BE2C (cell line): Measurements from ENCODE around the gene CCR7.

Experiments
- DNase-seq: peaks from one replicate; pipeline ENCODE4 v3.0.0-alpha.2; 2020
- H3K27me3 ChIP-seq: fragments of 250-450 bp; sonication (Bioruptor Pico); 2 replicates; pipeline ENCODE4 v1.5.1; 2020; ENCODE audit warnings: mild to moderate bottlenecking
- H3K36me3 ChIP-seq: fragments of 250-450 bp; sonication (Bioruptor Pico); 2 replicates; pipeline ENCODE4 v1.5.1; 2020; ENCODE audit warnings: mild to moderate bottlenecking
- H3K4me1 ChIP-seq: fragments of 250-450 bp; sonication (Bioruptor Pico); 2 replicates; pipeline ENCODE4 v1.5.1; 2020
- H3K4me3 ChIP-seq: 2 replicates; pipeline ENCODE4 v1.5.1; 2011; ENCODE audit warnings: low read depth, low read length
- H3K9me3 ChIP-seq: fragments of 250-450 bp; sonication (Bioruptor Pico); 2 replicates; pipeline ENCODE4 v1.5.1; 2020
- CTCF ChIP-seq: IDR thresholded peaks from 2 replicates; pipeline ENCODE4 v1.5.1; 2012; ENCODE audit warnings: mild to moderate bottlenecking, low read depth, low read length

CCR7 gene

GRCh38 chr17:40536295-40537171, 28.7 kb downstream of the CCR7 start:
- no peak for DNase-seq
- Histone ChIP-seq H3K27me3 (no peaks in the 10 kb centered on the region), H3K4me1 (no peaks in the 10 kb centered on the region), H3K9me3 (no peaks in the 10 kb centered on the region), H3K36me3 (no peaks in the 10 kb centered on the region), H3K4me3 (no peak overlapping the region)
- TF ChIP-seq CTCF: no peak

DNA sequence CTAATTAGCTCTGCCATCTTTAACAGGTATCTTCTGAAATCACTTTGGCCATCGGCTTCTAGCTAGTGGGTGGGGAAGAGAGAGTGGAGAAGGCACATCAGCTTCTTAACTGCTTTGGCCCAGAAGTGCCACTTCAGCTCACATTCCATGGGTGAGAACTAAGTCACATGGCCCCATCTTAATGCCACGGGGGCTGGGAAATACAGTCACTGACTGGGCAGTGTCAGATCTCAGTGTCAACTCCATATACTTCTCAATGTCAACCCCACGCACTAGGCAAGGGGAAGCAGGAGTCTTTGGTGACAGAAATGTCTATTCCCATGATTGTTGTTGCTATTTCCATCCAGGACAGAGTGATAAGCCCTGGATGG, 29.4 kb downstream of the CCR7 start:
- DNase-seq: no peak

DNA sequence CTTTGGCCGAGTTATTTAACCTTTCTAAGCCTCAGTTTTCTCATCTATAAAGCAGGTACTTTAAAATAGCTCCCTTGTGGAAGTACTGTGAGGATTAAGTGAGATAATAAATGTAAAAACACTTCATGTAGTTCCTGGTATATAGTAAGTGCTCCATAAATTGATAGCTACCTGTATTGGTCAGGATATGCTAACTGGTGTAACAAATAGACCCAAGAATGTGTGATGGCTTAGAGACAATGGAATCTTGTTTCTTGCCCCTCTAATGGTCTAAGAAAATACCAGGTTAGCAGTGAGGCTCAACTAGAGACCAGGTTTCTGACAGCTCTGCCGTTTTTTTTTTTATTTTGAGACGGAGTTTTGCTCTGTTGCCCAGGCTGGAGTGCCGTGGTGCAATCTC, 29.8 kb downstream of the CCR7 start:
- no peak overlapping the region for H3K4me3 ChIP-seq
- no peaks in the 10 kb centered on the region for H3K27me3 ChIP-seq
- no peak for DNase-seq
- no peaks in the 10 kb centered on the region for H3K36me3 ChIP-seq
- no peaks in the 10 kb centered on the region for H3K9me3 ChIP-seq
- H3K4me1 ChIP-seq: no peaks in the 10 kb centered on the region
- no peak for TF ChIP-seq CTCF

More for the DNA sequence above, 29.4 kb downstream of the CCR7 start:
- no peak overlapping the region for H3K4me3 ChIP-seq
- no peaks in the 10 kb centered on the region for H3K4me1 ChIP-seq
- TF ChIP-seq CTCF: no peak
- H3K36me3 ChIP-seq: no peaks in the 10 kb centered on the region
- no peaks in the 10 kb centered on the region for H3K27me3 ChIP-seq
- no peaks in the 10 kb centered on the region for H3K9me3 ChIP-seq

- Histone ChIP-seq H3K27me3 (no peaks in the 10 kb centered on the region), H3K36me3 (no peaks in the 10 kb centered on the region), H3K4me3 (no peak overlapping the region), H3K4me1 (no peaks in the 10 kb centered on the region), H3K9me3 (no peaks in the 10 kb centered on the region)
- no peak for DNase-seq
- TF ChIP-seq CTCF: no peak
Observed at GRCh38 chr17:40534371-40535189, 30.7 kb downstream of the CCR7 start.

GRCh38 chr17:40533896-40534295, 31.4 kb downstream of the CCR7 start:
- no peak for TF ChIP-seq CTCF
- H3K9me3 ChIP-seq: no peaks in the 10 kb centered on the region
- no peaks in the 10 kb centered on the region for H3K27me3 ChIP-seq
- no peak overlapping the region for H3K4me3 ChIP-seq
- no peaks in the 10 kb centered on the region for H3K4me1 ChIP-seq
- H3K36me3 ChIP-seq: no peaks in the 10 kb centered on the region
- DNase-seq: no peak
